Kidney capillary endothelial cell (primary cell): ENCODE data around the gene MAP3K15.
"Not testable (repeated sequence)": the region's sequence is repeated elsewhere in the genome, so short reads cannot be mapped to it uniquely, and the experiment has no call there.

Source experiments
- DNase-seq: peaks from one replicate; pipeline ENCODE4 v3.0.0-alpha.2; 2018; ENCODE audit warnings: low spot score

Gene MAP3K15

GRCh38 chrX:19532709-19533108 lies 17.4 kb upstream of the MAP3K15 start:
- no peak for DNase-seq

- no peak for DNase-seq
Observed at GRCh38 chrX:19517965-19518364, 2.7 kb upstream of the MAP3K15 start.

GRCh38 chrX:19515615-19516105 lies 352 bp upstream of the MAP3K15 start:
- no peak for DNase-seq

GRCh38 chrX:19513383-19513782 lies 1.9 kb downstream of the MAP3K15 start:
- DNase-seq: no peak

- DNase-seq: no peak
Observed at GRCh38 chrX:19512961-19513360, 2.3 kb downstream of the MAP3K15 start.

GRCh38 chrX:19512359-19512758 lies 2.9 kb downstream of the MAP3K15 start:
- no peak for DNase-seq

GRCh38 chrX:19511796-19512195 lies 3.5 kb downstream of the MAP3K15 start:
- DNase-seq: not testable (repeated sequence)

- no peak for DNase-seq
Observed at GRCh38 chrX:19496711-19497110, 18.6 kb downstream of the MAP3K15 start.

- DNase-seq: no peak
Observed at GRCh38 chrX:19487520-19488200, 27.6 kb downstream of the MAP3K15 start.

GRCh38 chrX:19479458-19479857 lies 35.9 kb downstream of the MAP3K15 start:
- no peak for DNase-seq

GRCh38 chrX:19468383-19468782 lies 46.9 kb downstream of the MAP3K15 start:
- not testable (repeated sequence) for DNase-seq

- DNase-seq: no peak
Observed at GRCh38 chrX:19462879-19463278, 52.4 kb downstream of the MAP3K15 start.

- no peak for DNase-seq
Observed at GRCh38 chrX:19462231-19462630, 53.1 kb downstream of the MAP3K15 start.

- no peak for DNase-seq
Observed at GRCh38 chrX:19457662-19458061, 57.6 kb downstream of the MAP3K15 start.

GRCh38 chrX:19448077-19448476 lies 67.2 kb downstream of the MAP3K15 start:
- no peak for DNase-seq

- DNase-seq: no peak
Observed at GRCh38 chrX:19446397-19446796, 68.9 kb downstream of the MAP3K15 start.

GRCh38 chrX:19445772-19446171 lies 69.5 kb downstream of the MAP3K15 start:
- DNase-seq: not testable (repeated sequence)

- no peak for DNase-seq
Observed at GRCh38 chrX:19443869-19444526, 71.3 kb downstream of the MAP3K15 start.

- no peak for DNase-seq
Observed at GRCh38 chrX:19440713-19441112, 74.6 kb downstream of the MAP3K15 start.

- DNase-seq: not testable (repeated sequence)
Observed at GRCh38 chrX:19422661-19423060, 92.6 kb downstream of the MAP3K15 start.

- DNase-seq: no peak
Observed at GRCh38 chrX:19410259-19410658, 105.0 kb downstream of the MAP3K15 start.

- DNase-seq: no peak
Observed at GRCh38 chrX:19403696-19404095, 111.6 kb downstream of the MAP3K15 start.

GRCh38 chrX:19392703-19393102 lies 122.6 kb downstream of the MAP3K15 start:
- DNase-seq: no peak

GRCh38 chrX:19392078-19392477 lies 123.2 kb downstream of the MAP3K15 start:
- no peak for DNase-seq
